ENCODE data around the gene ZIC1. TPM values are rescaled to one million over a fixed set of nuclear protein-coding genes. Genes with fewer than 3 reads are reported as not detected.
A peak's percentile ranks its signal among the peaks of the same experiment; 100 is the strongest.

ZIC1 gene
- total and polyA plus RNA-seq, 2 of the 13 experiments (the other 11 are each of a cell fraction or from before 2014, with no cell fraction given) = not detected

- TF ChIP-seq ZNF280D (CRISPR knock-in tag; IDR thresholded peaks at IDR 0.05) (no peak), RXRA (CRISPR knock-in tag; IDR thresholded peaks at IDR 0.05) (peak; percentile 15; the same call in 1 of the 2 replicates), ZNF550 (CRISPR knock-in tag; IDR thresholded peaks at IDR 0.05; ENCODE audit: borderline replicate concordance) (no peak), MTF1 (CRISPR knock-in tag; IDR thresholded peaks at IDR 0.05) (no peak), NONO (IDR thresholded peaks at IDR 0.05) (no peak), NONO (CRISPR knock-in tag; conservative IDR thresholded peaks at IDR 0.05) (0 out of 2 replicates have a peak, but pooled peaks have one; percentile 33), TFE3 (CRISPR knock-in tag; IDR thresholded peaks at IDR 0.05) (peak; percentile 54; the same call in 1 of the 2 replicates), ZBTB40 (IDR thresholded peaks at IDR 0.05) (no peak), ZBTB40 (CRISPR knock-in tag; IDR thresholded peaks at IDR 0.05) (no peak), NFE2L2 (IDR thresholded peaks at IDR 0.05; ENCODE audit: low read length) (no peak), THAP11 (CRISPR knock-in tag; IDR thresholded peaks at IDR 0.05) (peak; percentile 51)
Measured at GRCh38 chr3:147368561-147369221, 40.5 kb upstream of the ZIC1 start (continued).
